NT2/D1 (cell line): Measurements from ENCODE around the gene OR52E4.

Source experiments
- DNase-seq: peaks from one replicate; pipeline ENCODE4 v3.0.0-alpha.2; 2011; ENCODE audit warnings: low read depth, low spot score
- H3K27me3 ChIP-seq: 2 replicates; pipeline ENCODE4 v1.6.0; 2011; ENCODE audit warnings: mild to moderate bottlenecking; ENCODE audit not compliant: insufficient read length, insufficient read depth
- H3K36me3 ChIP-seq: 2 replicates; pipeline ENCODE4 v1.6.1; 2011; ENCODE audit warnings: mild to moderate bottlenecking, low read length, mixed read lengths; ENCODE audit not compliant: insufficient read depth, insufficient read length
- H3K4me1 ChIP-seq: 2 replicates; pipeline ENCODE4 v1.5.1; 2011; ENCODE audit not compliant: insufficient read depth, insufficient read length
- H3K4me3 ChIP-seq: 2 replicates; pipeline ENCODE4 v1.5.1; 2011; ENCODE audit warnings: low read depth; ENCODE audit not compliant: insufficient read length
- H3K9ac ChIP-seq: 2 replicates; pipeline ENCODE4 v1.6.0; 2011; ENCODE audit warnings: low read depth; ENCODE audit not compliant: insufficient read length
- H3K9me3 ChIP-seq: 2 replicates; pipeline ENCODE4 v1.5.1; 2011; ENCODE audit warnings: mild to moderate bottlenecking, low read length; ENCODE audit not compliant: insufficient read depth
- SUZ12 ChIP-seq: IDR thresholded peaks from 2 replicates; pipeline ENCODE4 v1.6.1; 2011; ENCODE audit not compliant: insufficient read length, insufficient read depth; ENCODE audit errors: extremely low read depth
- YY1 ChIP-seq: IDR thresholded peaks from 2 replicates; pipeline ENCODE4 v1.6.1; 2011; ENCODE audit not compliant: insufficient read length, insufficient read depth
- ZNF274 ChIP-seq: IDR thresholded peaks from 2 replicates; pipeline ENCODE4 v1.6.1; 2011; ENCODE audit warnings: mild to moderate bottlenecking, low read depth, low read length

OR52E4 gene

GRCh38 chr11:5892908-5893307 lies 12.5 kb downstream of the OR52E4 start, which contains the start of gene OR52E5:
TSS of gene OR52E5 (plus strand) at chr11:5893208. CDS start at chr11:5900777, 7,569 bp downstream.
- no peak for DNase-seq
- TF ChIP-seq SUZ12, result no peak
- no peak for TF ChIP-seq ZNF274
- no peak for TF ChIP-seq YY1
- no peak within 1 kb of the TSS for H3K9ac ChIP-seq
- no peaks in the 10 kb centered on the region for H3K4me1 ChIP-seq
- H3K36me3 ChIP-seq, result no peaks in the 10 kb centered on the region
- H3K4me3 ChIP-seq, result no peak within 1 kb of the TSS
- H3K9me3 ChIP-seq, result no peaks in the 10 kb centered on the region
- H3K27me3 ChIP-seq, result no peaks in the 10 kb centered on the region

- Histone ChIP-seq H3K4me3 (no peak overlapping the region), H3K36me3 (no peaks in the 10 kb centered on the region), H3K27me3 (no peaks in the 10 kb centered on the region), H3K9me3 (no peaks in the 10 kb centered on the region), H3K9ac (no peak overlapping the region), H3K4me1 (no peaks in the 10 kb centered on the region)
- TF ChIP-seq YY1 (no peak), ZNF274 (no peak), SUZ12 (no peak)
- peak; percentile 11 for DNase-seq
Measured at GRCh38 chr11:5899534-5899933, 19.1 kb downstream of the OR52E4 start.

- H3K9me3 ChIP-seq, result peaks cover 9% of the 10 kb centered on the region; the same call in 1 of the 2 replicates
Measured at GRCh38 chr11:5910540-5910939, 30.1 kb downstream of the OR52E4 start.

GRCh38 chr11:5922749-5923426 lies 42.5 kb downstream of the OR52E4 start:
- TF ChIP-seq YY1 (no peak), SUZ12 (no peak), ZNF274 (no peak)
- H3K27me3 ChIP-seq, result no peaks in the 10 kb centered on the region
- H3K36me3 ChIP-seq, result no peaks in the 10 kb centered on the region
- H3K9ac ChIP-seq, result no peak overlapping the region
- no peak overlapping the region for H3K4me3 ChIP-seq
- no peaks in the 10 kb centered on the region for H3K4me1 ChIP-seq
- no peak for DNase-seq
- no peaks in the 10 kb centered on the region for H3K9me3 ChIP-seq

More at GRCh38 chr11:5910540-5910939, 30.1 kb downstream of the OR52E4 start:
- Histone ChIP-seq H3K36me3 (no peaks in the 10 kb centered on the region), H3K9ac (no peak overlapping the region), H3K27me3 (no peaks in the 10 kb centered on the region), H3K4me1 (no peaks in the 10 kb centered on the region), H3K4me3 (no peak overlapping the region)
- no peak for DNase-seq
- TF ChIP-seq SUZ12 (no peak), ZNF274 (no peak), YY1 (no peak)

GRCh38 chr11:5923427-5923776 lies 43.0 kb downstream of the OR52E4 start:
- Histone ChIP-seq H3K9ac (no peak overlapping the region), H3K4me1 (no peaks in the 10 kb centered on the region), H3K4me3 (no peak overlapping the region), H3K36me3 (no peaks in the 10 kb centered on the region), H3K27me3 (no peaks in the 10 kb centered on the region), H3K9me3 (0 out of 2 replicates have a peak, but pooled peaks cover 3% of the 10 kb centered on the region)
- no peak for DNase-seq
- TF ChIP-seq ZNF274 (no peak), YY1 (no peak), SUZ12 (no peak)

- peaks cover 4% of the 10 kb centered on the region; the same call in 1 of the 2 replicates for H3K9me3 ChIP-seq
- no peaks in the 10 kb centered on the region for H3K4me1 ChIP-seq
- no peaks in the 10 kb centered on the region for H3K36me3 ChIP-seq
- no peak overlapping the region for H3K4me3 ChIP-seq
- TF ChIP-seq ZNF274, result no peak
- no peak overlapping the region for H3K9ac ChIP-seq
- H3K27me3 ChIP-seq, result no peaks in the 10 kb centered on the region
- no peak for DNase-seq
Measured at GRCh38 chr11:5923794-5924193, 43.4 kb downstream of the OR52E4 start.

- DNase-seq, result no peak
- Histone ChIP-seq H3K9ac (no peak overlapping the region), H3K4me3 (no peak overlapping the region), H3K4me1 (no peaks in the 10 kb centered on the region), H3K27me3 (no peaks in the 10 kb centered on the region), H3K9me3 (peaks cover 4% of the 10 kb centered on the region; the same call in 1 of the 2 replicates), H3K36me3 (no peaks in the 10 kb centered on the region)
- TF ChIP-seq ZNF274, result no peak
- no peak for TF ChIP-seq YY1
- TF ChIP-seq SUZ12, result no peak
Measured at GRCh38 chr11:5928271-5928670, 47.8 kb downstream of the OR52E4 start.
